ENCODE measurements around the gene MMS22L. TPM values are rescaled to one million over a fixed set of nuclear protein-coding genes. Genes with fewer than 3 reads are reported as not detected.

Gene MMS22L
- total RNA-seq (10 to 100 TPM; 21.6 to 23.7 TPM), polyA plus RNA-seq (ENCODE audit: insufficient read depth, low read depth, low replicate concordance) (17.1 TPM)
- long read RNA-seq, donor 1: 0 reads
- long read RNA-seq, donor 2: 0 reads

- DNase-seq: peak; percentile 96
- intact Hi-C loops (cut with DNase I; ENCODE audit: low total_unique reads): no loop called here
- peaks cover 3% of the 10 kb centered on the region for H3K4me1 ChIP-seq
- peak within 1 kb of the TSS; percentile 88 to 92 for H3K4me3 ChIP-seq
- 1% methylated on average over 30 to 67 of the region's 67 CpGs for WGBS, 2 donors
- TF ChIP-seq POLR2A (IDR thresholded peaks at IDR 0.05) (no peak), CTCF (IDR thresholded peaks at IDR 0.05) (no peak)
- no peaks in the 10 kb centered on the region for H3K27me3 ChIP-seq
- peak within 1 kb of the TSS; percentile 59 to 74 for H3K27ac ChIP-seq
- H3K36me3 ChIP-seq (ENCODE audit: low read depth, missing control alignments): no peaks in the 10 kb centered on the region
- no peaks in the 10 kb centered on the region for H3K9me3 ChIP-seq
Measured at GRCh38 chr6:97282726-97283617, at the start of gene MMS22L. Gene MMS22L, minus strand, starts transcription at chr6:97283216. Its CDS starts 739 bp downstream, at chr6:97282477.

- Histone ChIP-seq H3K4me1 (no peaks in the 10 kb centered on the region), H3K4me3 (no peak overlapping the region), H3K27ac (no peak overlapping the region), H3K36me3 (ENCODE audit: low read depth, missing control alignments) (no peaks in the 10 kb centered on the region), H3K9me3 (no peaks in the 10 kb centered on the region), H3K27me3 (no peaks in the 10 kb centered on the region)
- intact Hi-C loops (cut with DNase I; ENCODE audit: low total_unique reads): no loop called here
- WGBS, 2 donors: 88 to 89% methylated on average over 1 of the region's 1 CpG
- TF ChIP-seq POLR2A (IDR thresholded peaks at IDR 0.05) (no peak), CTCF (IDR thresholded peaks at IDR 0.05) (no peak)
- no peak for DNase-seq
Measured at GRCh38 chr6:97322811-97323210, 39.8 kb upstream of the MMS22L start.

- no peaks in the 10 kb centered on the region for H3K27me3 ChIP-seq
- no peak for DNase-seq
- intact Hi-C loops (cut with DNase I; ENCODE audit: low total_unique reads): no loop called here
- no peak overlapping the region for H3K4me3 ChIP-seq
- WGBS, 2 donors: 91 to 94% methylated on average over 1 of the region's 1 CpG
- no peaks in the 10 kb centered on the region for H3K9me3 ChIP-seq
- H3K27ac ChIP-seq: no peak overlapping the region
- no peaks in the 10 kb centered on the region for H3K4me1 ChIP-seq
- no peaks in the 10 kb centered on the region for H3K36me3 ChIP-seq (ENCODE audit: low read depth, missing control alignments)
- TF ChIP-seq CTCF (IDR thresholded peaks at IDR 0.05): no peak
- TF ChIP-seq POLR2A (IDR thresholded peaks at IDR 0.05): no peak
Measured at GRCh38 chr6:97322226-97322625, 39.2 kb upstream of the MMS22L start.

GRCh38 chr6:97316978-97317377 lies 34.0 kb upstream of the MMS22L start:
- intact Hi-C loops (cut with DNase I; ENCODE audit: low total_unique reads): no loop called here
- Histone ChIP-seq H3K36me3 (ENCODE audit: low read depth, missing control alignments) (no peaks in the 10 kb centered on the region), H3K27ac (no peak overlapping the region), H3K9me3 (no peaks in the 10 kb centered on the region), H3K4me3 (no peak overlapping the region), H3K4me1 (no peaks in the 10 kb centered on the region), H3K27me3 (no peaks in the 10 kb centered on the region)
- DNase-seq: no peak
- no peak for TF ChIP-seq POLR2A (IDR thresholded peaks at IDR 0.05)
- TF ChIP-seq CTCF (IDR thresholded peaks at IDR 0.05): no peak
